GM10266 (cell line): Measurements from ENCODE around the gene NSF.

ENCODE experiments used
- DNase-seq: peaks from one replicate; pipeline ENCODE4 v3.0.0; 2012; ENCODE audit errors: extremely low spot score
- CTCF ChIP-seq: IDR thresholded peaks from 2 replicates; pipeline ENCODE4 v1.5.1; 2012; ENCODE audit warnings: mild to moderate bottlenecking, low read depth; ENCODE audit not compliant: control insufficient read depth, insufficient read depth; ENCODE audit errors: missing control alignments

NSF gene

GRCh38 chr17:46717999-46718398 is 127.5 kb downstream of the NSF start:
- TF ChIP-seq CTCF, result no peak
- DNase-seq, result no peak

- TF ChIP-seq CTCF, result no peak
- no peak for DNase-seq
Measured at GRCh38 chr17:46719891-46720290, 129.4 kb downstream of the NSF start.

- no peak for DNase-seq
- TF ChIP-seq CTCF, result no peak
Measured at GRCh38 chr17:46720408-46720807, 129.9 kb downstream of the NSF start.

GRCh38 chr17:46722662-46723285 is 132.3 kb downstream of the NSF start:
- DNase-seq, result no peak
- no peak for TF ChIP-seq CTCF

- no peak for TF ChIP-seq CTCF
- no peak for DNase-seq
Measured at GRCh38 chr17:46726206-46726605, 135.7 kb downstream of the NSF start.

- no peak for TF ChIP-seq CTCF
- no peak for DNase-seq
Measured at GRCh38 chr17:46727572-46728348, 137.3 kb downstream of the NSF start.

GRCh38 chr17:46730026-46730425 is 139.6 kb downstream of the NSF start:
- no peak for TF ChIP-seq CTCF
- DNase-seq, result no peak
